ENCODE data around the gene ADGRV1.

GRCh38 chr5:91016954-91017700 is 458.5 kb downstream of the ADGRV1 start:
- TF ChIP-seq POLR2A (IDR thresholded peaks at IDR 0.05; ENCODE audit: extremely low read depth, insufficient read length) (no peak), CTCF (IDR thresholded peaks at IDR 0.05; ENCODE audit: low read depth, low read length) (no peak), MAX (IDR thresholded peaks at IDR 0.05; ENCODE audit: low read depth, low read length) (no peak), MYC (IDR thresholded peaks at IDR 0.05; ENCODE audit: low read depth, low read length) (no peak)

Data from NB4 (cell line).